GM12873 (cell line): ENCODE results near the gene SCRN1.
A peak's percentile ranks its signal among the peaks of the same experiment; 100 is the strongest.

Experiments used
- CTCF ChIP-seq: IDR thresholded peaks from 2 replicates; pipeline ENCODE4 v1.5.1; 2012; ENCODE audit warnings: low read depth, mild to moderate bottlenecking, moderate library complexity, low read length, control low read depth; ENCODE audit not compliant: insufficient read depth; ENCODE audit errors: missing control alignments

SCRN1 gene

GRCh38 chr7:29924684-29925083 is 64.9 kb downstream of the SCRN1 start:
- no peak for TF ChIP-seq CTCF

- no peak for TF ChIP-seq CTCF
These were observed 65.6 kb downstream of the SCRN1 start for GRCh38 chr7:29924006-29924405.

GRCh38 chr7:29922921-29923700 is 66.5 kb downstream of the SCRN1 start:
- TF ChIP-seq CTCF = no peak

- peak; percentile 96 for TF ChIP-seq CTCF
These were observed 68.1 kb downstream of the SCRN1 start for GRCh38 chr7:29921404-29922010.

GRCh38 chr7:29920491-29920890 is 69.1 kb downstream of the SCRN1 start:
- TF ChIP-seq CTCF = no peak

- no peak for TF ChIP-seq CTCF
These were observed 69.8 kb downstream of the SCRN1 start for GRCh38 chr7:29919790-29920189.

GRCh38 chr7:29918850-29919249 is 70.8 kb downstream of the SCRN1 start:
- no peak for TF ChIP-seq CTCF
